Activated naive CD8-positive, alpha-beta T cell (primary cell): Measurements from ENCODE around the gene RIMS1.
"Not testable (repeated sequence)": the region's sequence is repeated elsewhere in the genome, so short reads cannot be mapped to it uniquely, and the experiment has no call there.

Experiments used
- H3K27ac Mint-ChIP-seq: one replicate; pipeline ENCODE4 v1.8.0; 2021; ENCODE audit warnings: mixed read lengths
- H3K27me3 Mint-ChIP-seq: one replicate; pipeline ENCODE4 v1.8.0; 2021; ENCODE audit warnings: mixed read lengths
- H3K36me3 Mint-ChIP-seq: one replicate; pipeline ENCODE4 v1.8.0; 2021; ENCODE audit warnings: mixed read lengths
- H3K4me1 Mint-ChIP-seq: one replicate; pipeline ENCODE4 v1.8.0; 2021; ENCODE audit warnings: low read depth, mixed read lengths
- H3K4me3 Mint-ChIP-seq: one replicate; pipeline ENCODE4 v1.8.0; 2021; ENCODE audit warnings: mild to moderate bottlenecking, mixed read lengths
- H3K9me3 Mint-ChIP-seq: one replicate; pipeline ENCODE4 v1.8.0; 2021; ENCODE audit warnings: low read depth, mixed read lengths

RIMS1 gene

GRCh38 chr6:72275888-72276287, 389.5 kb downstream of the RIMS1 start:
- Mint-ChIP-seq H3K4me1 (no peaks in the 10 kb centered on the region), H3K9me3 (no peaks in the 10 kb centered on the region), H3K27ac (no peak overlapping the region), H3K4me3 (no peak overlapping the region), H3K36me3 (no peaks in the 10 kb centered on the region), H3K27me3 (no peaks in the 10 kb centered on the region)

- no peaks in the 10 kb centered on the region for H3K4me1 Mint-ChIP-seq
- H3K9me3 Mint-ChIP-seq: no peaks in the 10 kb centered on the region
- H3K27me3 Mint-ChIP-seq: no peaks in the 10 kb centered on the region
- H3K36me3 Mint-ChIP-seq: no peaks in the 10 kb centered on the region
- no peak overlapping the region for H3K4me3 Mint-ChIP-seq
- no peak overlapping the region for H3K27ac Mint-ChIP-seq
Observed at GRCh38 chr6:72282201-72282600, 395.9 kb downstream of the RIMS1 start.

GRCh38 chr6:72283571-72283970, 397.2 kb downstream of the RIMS1 start:
- H3K27ac Mint-ChIP-seq: no peak overlapping the region
- no peaks in the 10 kb centered on the region for H3K27me3 Mint-ChIP-seq
- H3K4me3 Mint-ChIP-seq: no peak overlapping the region
- H3K4me1 Mint-ChIP-seq: no peaks in the 10 kb centered on the region
- H3K9me3 Mint-ChIP-seq: no peaks in the 10 kb centered on the region
- H3K36me3 Mint-ChIP-seq: no peaks in the 10 kb centered on the region

- no peaks in the 10 kb centered on the region for H3K36me3 Mint-ChIP-seq
- H3K4me1 Mint-ChIP-seq: no peaks in the 10 kb centered on the region
- H3K27ac Mint-ChIP-seq: no peak overlapping the region
- no peak overlapping the region for H3K4me3 Mint-ChIP-seq
- H3K27me3 Mint-ChIP-seq: no peaks in the 10 kb centered on the region
- no peaks in the 10 kb centered on the region for H3K9me3 Mint-ChIP-seq
Observed at GRCh38 chr6:72286911-72287311, 400.6 kb downstream of the RIMS1 start.

- Mint-ChIP-seq H3K27me3 (no peaks in the 10 kb centered on the region), H3K9me3 (no peaks in the 10 kb centered on the region), H3K27ac (no peak overlapping the region), H3K4me3 (no peak overlapping the region), H3K36me3 (no peaks in the 10 kb centered on the region), H3K4me1 (no peaks in the 10 kb centered on the region)
Observed at GRCh38 chr6:72287801-72288200, 401.5 kb downstream of the RIMS1 start.

- H3K27ac Mint-ChIP-seq: no peak overlapping the region
- H3K4me3 Mint-ChIP-seq: no peak overlapping the region
- no peaks in the 10 kb centered on the region for H3K9me3 Mint-ChIP-seq
- no peaks in the 10 kb centered on the region for H3K4me1 Mint-ChIP-seq
- H3K36me3 Mint-ChIP-seq: no peaks in the 10 kb centered on the region
- H3K27me3 Mint-ChIP-seq: no peaks in the 10 kb centered on the region
Observed at GRCh38 chr6:72288592-72288991, 402.2 kb downstream of the RIMS1 start.

GRCh38 chr6:72290620-72291019, 404.3 kb downstream of the RIMS1 start:
- H3K36me3 Mint-ChIP-seq: no peaks in the 10 kb centered on the region
- no peaks in the 10 kb centered on the region for H3K27me3 Mint-ChIP-seq
- no peaks in the 10 kb centered on the region for H3K4me1 Mint-ChIP-seq
- H3K9me3 Mint-ChIP-seq: no peaks in the 10 kb centered on the region
- H3K4me3 Mint-ChIP-seq: no peak overlapping the region
- H3K27ac Mint-ChIP-seq: no peak overlapping the region

GRCh38 chr6:72296375-72296774, 410.0 kb downstream of the RIMS1 start:
- Mint-ChIP-seq H3K4me1 (no peaks in the 10 kb centered on the region), H3K36me3 (no peaks in the 10 kb centered on the region), H3K27me3 (no peaks in the 10 kb centered on the region), H3K9me3 (no peaks in the 10 kb centered on the region), H3K4me3 (no peak overlapping the region), H3K27ac (no peak overlapping the region)

- Mint-ChIP-seq H3K27ac (no peak overlapping the region), H3K36me3 (no peaks in the 10 kb centered on the region), H3K4me3 (no peak overlapping the region), H3K4me1 (no peaks in the 10 kb centered on the region), H3K27me3 (no peaks in the 10 kb centered on the region), H3K9me3 (no peaks in the 10 kb centered on the region)
Observed at GRCh38 chr6:72305971-72306370, 419.6 kb downstream of the RIMS1 start.

- H3K36me3 Mint-ChIP-seq: no peaks in the 10 kb centered on the region
- H3K4me1 Mint-ChIP-seq: no peaks in the 10 kb centered on the region
- H3K27me3 Mint-ChIP-seq: peaks cover 4% of the 10 kb centered on the region
- no peaks in the 10 kb centered on the region for H3K9me3 Mint-ChIP-seq
- no peak overlapping the region for H3K27ac Mint-ChIP-seq
- H3K4me3 Mint-ChIP-seq: no peak overlapping the region
Observed at GRCh38 chr6:72316675-72317380, 430.5 kb downstream of the RIMS1 start.

- no peaks in the 10 kb centered on the region for H3K36me3 Mint-ChIP-seq
- H3K9me3 Mint-ChIP-seq: no peaks in the 10 kb centered on the region
Observed at GRCh38 chr6:72321788-72322187, 435.4 kb downstream of the RIMS1 start.

GRCh38 chr6:72322771-72323170, 436.4 kb downstream of the RIMS1 start:
- no peak overlapping the region for H3K4me3 Mint-ChIP-seq
- no peaks in the 10 kb centered on the region for H3K36me3 Mint-ChIP-seq

More at GRCh38 chr6:72321788-72322187, 435.4 kb downstream of the RIMS1 start:
- Mint-ChIP-seq H3K27ac (no peak overlapping the region), H3K27me3 (peaks cover 2% of the 10 kb centered on the region), H3K4me3 (no peak overlapping the region), H3K4me1 (no peaks in the 10 kb centered on the region)

GRCh38 chr6:72324591-72324990, 438.2 kb downstream of the RIMS1 start:
- Mint-ChIP-seq H3K9me3 (no peaks in the 10 kb centered on the region), H3K27ac (no peak overlapping the region), H3K4me1 (no peaks in the 10 kb centered on the region), H3K36me3 (no peaks in the 10 kb centered on the region), H3K4me3 (no peak overlapping the region), H3K27me3 (peaks cover 2% of the 10 kb centered on the region)

More at GRCh38 chr6:72322771-72323170, 436.4 kb downstream of the RIMS1 start:
- H3K4me1 Mint-ChIP-seq: no peaks in the 10 kb centered on the region
- no peak overlapping the region for H3K27ac Mint-ChIP-seq
- peaks cover 2% of the 10 kb centered on the region for H3K27me3 Mint-ChIP-seq
- H3K9me3 Mint-ChIP-seq: no peaks in the 10 kb centered on the region

GRCh38 chr6:72328775-72329174, 442.4 kb downstream of the RIMS1 start:
- H3K4me1 Mint-ChIP-seq: no peaks in the 10 kb centered on the region
- H3K27ac Mint-ChIP-seq: no peak overlapping the region
- H3K4me3 Mint-ChIP-seq: no peak overlapping the region
- H3K27me3 Mint-ChIP-seq: peaks cover 2% of the 10 kb centered on the region
- H3K36me3 Mint-ChIP-seq: no peaks in the 10 kb centered on the region
- no peaks in the 10 kb centered on the region for H3K9me3 Mint-ChIP-seq

- H3K4me3 Mint-ChIP-seq, H3K9me3 Mint-ChIP-seq, H3K36me3 Mint-ChIP-seq, H3K27ac Mint-ChIP-seq, H3K4me1 Mint-ChIP-seq, H3K27me3 Mint-ChIP-seq: not testable (repeated sequence)
Observed at GRCh38 chr6:72335203-72335602, 448.9 kb downstream of the RIMS1 start.

GRCh38 chr6:72348926-72349325, 462.6 kb downstream of the RIMS1 start:
- Mint-ChIP-seq H3K9me3 (no peaks in the 10 kb centered on the region), H3K27me3 (peaks cover 3% of the 10 kb centered on the region), H3K4me1 (no peaks in the 10 kb centered on the region), H3K36me3 (no peaks in the 10 kb centered on the region), H3K4me3 (no peak overlapping the region), H3K27ac (no peak overlapping the region)
